Skin epidermis (tissue), 12 donors: ENCODE measurements around the gene IDS.
"Not testable (repeated sequence)": the region's sequence is repeated elsewhere in the genome, so short reads cannot be mapped to it uniquely, and the experiment has no call there.

Source experiments
- H3K27ac ChIP-seq, 21 experiments: fragments of 200-600 bp; sonication (generic) in 11 of 21; one replicate each; pipeline ENCODE4 v1.5.0; 2020; ENCODE audit warnings: mild to moderate bottlenecking in 3 of 21, inconsistent platforms in 2 of 21, moderate library complexity in 2 of 21
- H3K4me3 ChIP-seq, 7 experiments: fragments of 200-600 bp; sonication (generic) in 2 of 7; one replicate each; pipeline ENCODE4 v1.5.0; 2020; ENCODE audit warnings: inconsistent platforms in 2 of 7, mild to moderate bottlenecking in 2 of 7, moderate library complexity in 1 of 7

The IDS gene

DNA sequence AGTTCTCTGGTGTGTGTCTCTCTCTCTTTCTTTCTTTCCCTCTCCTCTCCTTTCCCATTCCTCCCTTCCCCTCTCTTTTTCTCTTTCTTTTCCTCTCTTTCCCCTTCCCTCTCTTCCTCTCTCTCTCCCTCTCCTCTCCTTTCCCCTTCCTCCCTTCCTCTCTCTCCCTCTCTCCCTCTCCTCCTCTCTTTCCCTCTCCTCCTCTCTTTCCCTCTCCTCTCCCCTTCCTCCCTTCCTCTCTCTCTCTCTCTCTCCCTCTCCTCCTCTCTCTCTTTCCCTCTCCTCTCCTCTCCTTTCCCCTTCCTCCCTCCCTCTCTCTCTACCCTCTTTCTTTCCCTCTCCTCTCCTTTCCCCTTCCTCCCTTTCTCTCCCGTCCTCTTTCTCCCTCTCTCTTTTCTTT lies 23.3 kb upstream of the IDS start:
- H3K27ac ChIP-seq: no peak overlapping the region
- no peak overlapping the region for H3K4me3 ChIP-seq

DNA sequence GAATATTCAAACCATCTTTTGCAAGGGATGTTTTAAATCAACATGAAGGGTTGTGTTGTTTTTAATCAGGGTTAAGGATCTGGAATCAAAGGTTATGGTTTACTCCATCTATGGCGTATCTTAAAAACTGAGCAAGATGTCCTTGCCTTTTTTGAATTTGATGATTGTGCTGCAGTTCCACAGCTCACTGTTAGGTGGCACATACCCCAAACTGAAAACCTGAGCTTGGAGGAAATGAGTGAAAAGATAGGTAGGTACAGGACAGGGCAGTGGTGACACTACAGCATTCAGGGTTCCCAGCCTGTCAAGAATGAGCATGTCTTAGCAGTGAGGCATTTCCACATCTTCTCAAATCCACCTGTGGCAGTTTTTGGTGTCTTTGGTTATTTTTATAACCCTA lies 22.6 kb upstream of the IDS start:
- no peak overlapping the region for H3K4me3 ChIP-seq
- no peak overlapping the region for H3K27ac ChIP-seq

DNA sequence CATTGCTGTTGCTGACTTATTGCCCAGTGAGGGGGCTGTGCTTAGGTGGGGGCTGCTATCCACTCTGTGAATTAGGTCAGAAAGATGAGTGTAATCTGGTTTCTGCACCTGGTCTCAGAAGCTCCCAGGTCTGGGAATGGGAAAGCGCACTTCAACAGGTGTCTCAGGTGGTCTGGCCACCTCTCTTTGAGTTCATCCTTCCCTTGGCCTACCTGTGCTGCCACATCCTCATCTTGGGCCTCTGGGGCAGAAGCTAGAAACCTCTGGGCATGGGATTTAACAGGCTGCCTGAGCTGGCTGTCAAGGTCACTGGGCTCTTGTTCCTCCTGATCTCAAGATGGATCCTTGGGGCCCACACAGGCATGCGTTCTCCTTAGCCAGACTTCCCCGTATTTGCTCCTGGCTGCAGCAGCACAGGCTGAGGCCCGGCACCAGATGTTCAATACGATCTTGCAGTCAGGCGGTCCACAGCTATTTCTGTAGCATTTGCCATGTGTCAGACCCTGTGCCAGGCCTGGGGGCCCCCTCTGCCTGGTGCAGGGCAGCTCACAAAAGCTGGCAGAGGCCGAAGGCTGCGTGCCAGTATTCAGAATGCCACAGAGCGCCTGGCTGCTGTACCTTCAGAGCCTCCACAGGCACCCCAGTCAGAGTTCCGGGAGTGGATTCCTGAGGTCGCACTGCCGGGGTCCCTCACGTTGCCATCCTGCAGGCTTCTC lies 21.4 kb upstream of the IDS start:
- H3K4me3 ChIP-seq: not testable (repeated sequence)
- peak overlapping the region in 8 of 21 experiments; percentile 12 to 73 (median 54) for H3K27ac ChIP-seq

DNA sequence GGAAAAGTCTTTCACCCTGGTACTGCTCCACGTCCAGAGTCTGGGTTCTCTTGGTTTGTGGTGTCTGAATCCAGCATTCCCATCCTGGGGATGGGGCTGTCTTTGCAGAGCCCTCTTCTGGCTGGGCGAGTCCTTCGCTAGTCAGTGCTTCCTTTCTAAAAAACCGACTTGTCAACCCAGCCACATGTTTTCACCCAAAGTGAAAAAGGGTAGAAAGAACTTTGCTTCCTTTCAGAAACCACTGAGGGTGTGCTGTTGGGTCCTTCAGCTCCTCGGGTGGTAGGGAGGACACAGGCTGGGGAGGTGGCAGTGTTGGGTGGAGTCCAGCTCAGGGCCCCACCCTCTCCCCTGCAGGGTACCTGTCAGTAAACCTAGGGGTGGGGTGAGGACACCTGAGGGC lies 20.8 kb upstream of the IDS start:
- not testable (repeated sequence) for H3K4me3 ChIP-seq
- H3K27ac ChIP-seq: peak overlapping the region in 7 of 21 experiments; percentile 12 to 74 (median 70)

- H3K27ac ChIP-seq: peak overlapping the region in 6 of 21 experiments; percentile 22 to 76 (median 72)
- H3K4me3 ChIP-seq: not testable (repeated sequence)
Measured at GRCh38 chrX:149525389-149525788, 20.3 kb upstream of the IDS start.

DNA sequence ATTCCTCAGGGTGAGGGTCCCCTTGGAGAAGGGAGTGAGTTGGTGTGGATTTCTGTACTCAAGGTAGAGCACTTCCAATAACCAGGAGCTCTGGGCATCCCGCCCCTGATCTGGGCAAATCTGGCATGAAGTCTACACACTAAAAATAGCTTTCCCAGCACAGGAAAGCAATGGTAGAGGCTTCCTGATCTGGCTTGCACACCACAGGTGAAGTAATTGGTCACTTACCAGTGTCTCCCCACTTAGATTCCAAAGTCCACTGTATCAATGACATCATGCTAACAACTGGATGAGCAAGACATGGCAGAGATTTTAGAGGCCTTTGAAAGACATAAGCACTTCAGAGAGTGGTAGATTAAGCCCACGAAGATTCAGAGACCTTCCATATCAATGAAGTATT lies 17.8 kb upstream of the IDS start:
- H3K27ac ChIP-seq: peak overlapping the region in 1 of 21 experiments; percentile 68

DNA sequence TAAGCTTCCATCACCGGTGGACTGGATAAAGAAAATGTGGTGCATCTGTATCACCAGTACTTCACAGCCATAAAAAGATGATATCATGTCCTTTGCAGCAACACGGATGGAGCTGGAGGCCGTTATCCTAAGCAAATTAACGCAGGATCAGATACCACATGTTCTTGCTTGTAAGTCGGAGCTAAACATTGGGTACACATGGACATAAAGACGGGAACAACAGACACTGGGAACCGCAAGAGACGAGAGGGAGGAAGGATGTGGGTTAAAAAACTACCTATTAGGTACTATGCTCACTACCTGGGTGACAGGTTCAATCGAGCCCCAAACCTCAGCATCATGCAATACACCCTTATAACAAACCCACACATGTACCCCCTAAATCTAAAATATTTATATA lies 16.3 kb upstream of the IDS start:
- peak overlapping the region in 5 of 21 experiments; percentile 14 to 68 (median 38) for H3K27ac ChIP-seq

More for the DNA sequence above, 17.8 kb upstream of the IDS start:
- no peak overlapping the region for H3K4me3 ChIP-seq

GRCh38 chrX:149520636-149521277 lies 15.7 kb upstream of the IDS start:
- not testable (repeated sequence) for H3K4me3 ChIP-seq
- peak overlapping the region in 5 of 21 experiments; percentile 14 to 68 (median 38) for H3K27ac ChIP-seq

More for the DNA sequence above, 16.3 kb upstream of the IDS start:
- no peak overlapping the region for H3K4me3 ChIP-seq

DNA sequence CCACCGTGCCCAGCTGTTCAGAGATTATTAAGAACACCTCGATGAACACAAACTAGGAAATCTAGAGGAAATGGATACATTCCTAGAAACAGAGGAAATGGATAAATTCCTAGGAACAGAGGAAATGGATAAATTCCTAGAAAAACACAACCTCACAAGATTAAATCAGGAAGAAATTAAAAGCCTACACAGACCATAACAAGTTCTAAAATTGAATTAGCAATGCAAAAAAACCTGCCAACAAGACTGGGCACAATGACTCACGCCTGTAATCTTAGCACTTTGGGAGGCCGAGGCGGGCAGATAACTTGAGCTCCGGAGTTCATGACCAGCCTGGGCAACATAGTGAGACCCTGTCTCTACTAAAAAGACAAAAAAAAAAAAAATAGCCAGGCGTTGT lies 13.1 kb upstream of the IDS start:
- no peak overlapping the region for H3K27ac ChIP-seq
- no peak overlapping the region for H3K4me3 ChIP-seq

DNA sequence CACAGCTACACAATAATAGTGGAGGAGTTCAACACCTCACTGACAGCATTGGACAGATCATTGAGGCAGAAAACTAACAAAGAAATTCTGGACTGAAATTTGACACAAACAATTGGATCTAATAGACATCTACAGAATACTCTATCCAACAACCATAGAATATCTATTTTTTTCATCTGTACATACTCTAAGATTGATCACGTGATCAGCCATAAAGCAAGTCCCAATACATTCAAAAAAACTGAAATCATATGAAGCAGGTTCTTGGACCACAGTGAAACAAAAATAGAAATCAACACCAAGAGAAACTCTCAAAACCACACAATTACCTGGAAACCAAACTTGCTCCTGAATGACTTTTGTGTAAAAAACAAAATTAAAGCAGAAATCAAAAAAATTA lies 12.2 kb upstream of the IDS start:
- Histone ChIP-seq H3K4me3 (no peak overlapping the region), H3K27ac (no peak overlapping the region)

DNA sequence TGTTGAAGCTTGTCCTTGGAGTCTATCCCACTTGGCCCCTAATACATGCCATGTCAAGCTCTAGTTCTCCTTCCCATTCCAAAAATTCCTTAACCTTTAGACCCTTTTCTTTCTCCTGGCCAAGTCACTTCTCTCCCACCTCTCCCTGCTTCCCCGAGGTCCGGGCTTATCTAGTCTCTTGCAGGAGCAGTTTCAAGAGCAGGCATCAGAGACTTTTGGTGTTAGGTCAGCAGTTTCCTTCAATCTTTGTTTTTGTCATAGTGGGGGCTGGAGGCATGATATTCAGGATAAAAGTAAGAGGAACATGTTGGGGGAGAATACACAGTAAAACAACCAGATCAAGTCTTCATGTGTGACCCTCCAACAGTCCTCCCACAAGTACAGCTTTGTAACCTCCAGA lies 11.5 kb upstream of the IDS start:
- H3K27ac ChIP-seq: no peak overlapping the region
- no peak overlapping the region for H3K4me3 ChIP-seq

DNA sequence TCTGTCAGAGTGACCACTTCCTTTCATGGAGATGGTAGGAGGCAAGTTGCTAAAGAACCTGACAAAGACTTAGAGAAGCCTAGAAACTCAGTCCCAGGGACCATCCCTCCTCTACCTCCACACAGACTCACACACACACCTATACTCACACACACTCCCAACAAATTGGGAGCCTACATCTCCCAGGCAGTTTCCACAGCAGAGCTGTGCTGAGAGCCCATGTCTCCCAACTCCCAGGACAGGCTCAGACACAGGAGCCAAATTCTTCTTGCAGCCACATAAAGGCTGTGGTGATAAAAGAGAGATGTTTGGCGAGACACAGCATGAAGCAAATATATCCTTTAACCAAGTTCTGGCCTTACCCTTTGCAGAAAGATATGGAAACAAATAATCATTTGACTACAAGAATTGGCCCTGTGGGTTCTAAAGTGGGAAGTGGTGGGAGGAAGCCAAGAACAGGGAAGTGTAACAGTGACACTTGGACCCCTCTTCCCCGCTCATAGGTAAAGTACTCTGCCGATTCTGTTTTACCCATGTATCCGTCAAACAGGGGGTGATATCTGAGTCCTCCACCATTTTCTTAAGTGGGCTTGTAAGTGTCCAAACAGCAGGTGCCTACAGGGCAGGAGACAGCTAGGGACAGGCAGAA lies 11.0 kb upstream of the IDS start:
- H3K27ac ChIP-seq: peak overlapping the region in 1 of 21 experiments; percentile 58
- H3K4me3 ChIP-seq: no peak overlapping the region

- no peak overlapping the region for H3K4me3 ChIP-seq
- peak overlapping the region in 2 of 21 experiments; percentile 18 to 70 for H3K27ac ChIP-seq
Measured at GRCh38 chrX:149513825-149514428, 8.8 kb upstream of the IDS start.

- peak overlapping the region in 6 of 21 experiments; percentile 5 to 70 (median 29) for H3K27ac ChIP-seq
- no peak overlapping the region for H3K4me3 ChIP-seq
Measured at GRCh38 chrX:149512225-149512885, 7.2 kb upstream of the IDS start.

- no peak overlapping the region for H3K4me3 ChIP-seq
- peak overlapping the region in 1 of 21 experiments; percentile 9 for H3K27ac ChIP-seq
Measured at GRCh38 chrX:149511081-149511480, 6.0 kb upstream of the IDS start.

- Histone ChIP-seq H3K27ac (no peak overlapping the region), H3K4me3 (no peak overlapping the region)
Measured at GRCh38 chrX:149510386-149510785, 5.3 kb upstream of the IDS start.

GRCh38 chrX:149508467-149508866 lies 3.4 kb upstream of the IDS start:
- Histone ChIP-seq H3K27ac (no peak overlapping the region), H3K4me3 (no peak overlapping the region)

DNA sequence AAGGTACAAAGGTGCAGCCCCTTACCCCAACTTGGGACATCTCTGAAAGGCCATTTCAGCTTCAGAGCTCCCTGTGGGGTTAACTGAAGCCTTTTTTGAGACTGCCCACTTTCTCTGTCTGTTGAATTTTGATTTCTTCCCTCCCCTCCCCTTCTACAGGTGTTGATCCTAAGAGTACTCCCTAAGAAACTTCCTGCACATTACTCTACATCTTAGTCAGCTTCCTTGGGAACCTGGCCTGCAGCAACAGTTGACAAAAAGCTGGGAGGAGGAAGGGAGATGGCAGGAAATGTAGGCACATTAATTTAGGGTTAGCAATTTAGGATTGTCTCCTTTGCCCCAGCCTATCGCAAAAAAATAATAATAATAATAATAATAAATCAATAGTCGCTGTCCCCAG lies 1.2 kb upstream of the IDS start:
- Histone ChIP-seq H3K4me3 (no peak overlapping the region), H3K27ac (no peak overlapping the region)

GRCh38 chrX:149505671-149506070 lies 565 bp upstream of the IDS start:
- Histone ChIP-seq H3K27ac (peak overlapping the region in 14 of 21 experiments; percentile 84 to 94 (median 89)), H3K4me3 (peak overlapping the region in 2 of 7 experiments; percentile 44 to 57)
